ENCODE data around the gene APEX2.
"Not testable (repeated sequence)": the region's sequence is repeated elsewhere in the genome, so short reads cannot be mapped to it uniquely, and the experiment has no call there.

The APEX2 gene

GRCh38 chrX:55014897-55015299 lies 14.7 kb downstream of the APEX2 start:
- no peak for DNase-seq (ENCODE audit: low spot score)

GRCh38 chrX:55026143-55026542 lies 26.0 kb downstream of the APEX2 start:
- no peak for DNase-seq (ENCODE audit: low spot score)

- no peak for DNase-seq (ENCODE audit: low spot score)
These were observed 26.7 kb downstream of the APEX2 start for GRCh38 chrX:55026840-55027239.

- DNase-seq (ENCODE audit: low spot score) = no peak
These were observed 27.9 kb downstream of the APEX2 start for GRCh38 chrX:55028040-55028439.

GRCh38 chrX:55028611-55029010 lies 28.4 kb downstream of the APEX2 start:
- DNase-seq (ENCODE audit: low spot score) = no peak

- no peak for DNase-seq (ENCODE audit: low spot score)
These were observed 29.1 kb downstream of the APEX2 start for GRCh38 chrX:55029291-55029690.

GRCh38 chrX:55030271-55031205 lies 30.4 kb downstream of the APEX2 start, which contains the start of gene ALAS2:
Gene ALAS2 (minus strand): TSS chrX:55030977. CDS start chrX:55026000, 4,977 bp downstream.
- no peak for DNase-seq (ENCODE audit: low spot score)

- no peak for DNase-seq (ENCODE audit: low spot score)
These were observed 33.3 kb downstream of the APEX2 start for GRCh38 chrX:55033429-55033828.

- DNase-seq (ENCODE audit: low spot score) = no peak
These were observed 39.3 kb downstream of the APEX2 start for GRCh38 chrX:55039471-55039870.

DNA sequence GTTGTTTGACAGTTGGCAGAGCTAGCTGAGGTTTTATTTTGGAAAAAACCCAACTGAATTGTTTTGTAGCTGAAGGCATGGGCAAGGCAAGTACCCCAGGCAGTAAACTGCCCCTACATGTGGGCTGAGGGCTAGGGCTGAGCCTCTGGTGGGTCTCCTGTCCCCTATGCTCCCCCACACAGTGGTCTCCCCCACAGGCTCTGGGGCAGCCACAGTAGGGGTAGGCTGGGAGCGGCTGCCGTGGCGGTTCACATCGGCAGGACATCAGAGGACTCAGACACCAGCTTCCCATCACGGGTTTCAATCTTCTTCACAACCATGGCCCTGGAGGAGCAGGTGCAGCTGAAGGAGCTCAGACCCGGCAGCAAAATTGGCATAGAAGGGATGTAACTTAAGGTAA lies 41.4 kb downstream of the APEX2 start:
- no peak for DNase-seq (ENCODE audit: low spot score)

DNA sequence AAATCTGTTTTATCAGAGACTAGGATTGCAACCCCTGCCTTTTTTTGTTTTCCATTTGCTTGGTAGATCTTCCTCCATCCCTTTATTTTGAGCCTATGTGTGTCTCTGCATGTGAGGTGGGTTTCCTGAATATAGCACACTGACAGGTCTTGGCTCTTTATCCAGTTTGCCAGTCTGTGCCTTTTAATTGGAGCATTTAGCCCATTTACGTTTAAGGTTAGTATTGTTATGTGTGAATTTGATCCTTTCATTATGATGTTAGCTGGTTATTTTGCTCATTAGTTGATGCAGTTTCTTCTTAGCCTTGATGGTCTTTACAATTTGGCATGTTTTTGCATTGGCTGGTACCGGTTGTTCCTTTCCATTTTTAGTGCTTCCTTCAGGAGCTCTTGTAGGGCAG lies 50.4 kb downstream of the APEX2 start:
- not testable (repeated sequence) for DNase-seq (ENCODE audit: low spot score)

DNA sequence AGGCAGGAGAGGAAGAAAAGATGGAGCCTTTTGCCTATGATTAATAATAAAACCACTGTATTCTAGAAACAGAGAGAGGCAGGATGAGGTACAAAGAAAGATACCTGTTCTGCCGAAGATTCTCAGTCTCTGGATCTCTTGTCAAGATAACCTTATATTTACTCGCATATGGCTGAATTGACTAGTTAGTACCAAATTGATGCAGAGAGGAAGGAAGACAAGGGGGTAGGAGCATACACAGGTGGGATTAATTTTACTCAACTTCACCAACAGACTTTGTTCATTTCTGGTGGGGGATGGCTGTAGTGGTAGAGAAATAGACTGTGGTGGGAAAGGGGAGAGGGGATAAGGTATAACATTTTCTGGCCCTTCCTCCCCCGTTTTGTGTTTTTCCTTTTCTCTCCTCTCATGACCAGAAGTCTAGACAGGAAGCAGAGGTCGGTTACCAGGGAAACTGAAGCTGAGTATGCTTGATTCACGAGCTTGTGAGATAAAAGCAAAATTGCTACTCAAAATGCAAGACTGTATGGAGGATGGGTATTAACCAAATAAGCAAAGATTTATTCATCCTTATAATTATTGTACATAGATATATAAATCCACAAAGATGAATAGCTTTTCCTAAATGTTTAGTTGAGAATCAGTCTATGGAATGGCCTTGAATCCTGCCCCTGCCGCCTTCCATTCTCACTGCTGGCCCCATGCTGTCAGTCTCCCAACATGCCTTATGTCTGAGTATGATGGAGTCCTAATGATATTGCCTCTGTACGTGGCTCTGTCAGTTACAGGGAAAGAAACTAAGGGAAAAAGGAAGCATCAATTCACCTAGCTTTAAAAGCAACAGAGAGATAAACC lies 56.9 kb downstream of the APEX2 start:
- peak; percentile 9 for DNase-seq (ENCODE audit: low spot score)

DNA sequence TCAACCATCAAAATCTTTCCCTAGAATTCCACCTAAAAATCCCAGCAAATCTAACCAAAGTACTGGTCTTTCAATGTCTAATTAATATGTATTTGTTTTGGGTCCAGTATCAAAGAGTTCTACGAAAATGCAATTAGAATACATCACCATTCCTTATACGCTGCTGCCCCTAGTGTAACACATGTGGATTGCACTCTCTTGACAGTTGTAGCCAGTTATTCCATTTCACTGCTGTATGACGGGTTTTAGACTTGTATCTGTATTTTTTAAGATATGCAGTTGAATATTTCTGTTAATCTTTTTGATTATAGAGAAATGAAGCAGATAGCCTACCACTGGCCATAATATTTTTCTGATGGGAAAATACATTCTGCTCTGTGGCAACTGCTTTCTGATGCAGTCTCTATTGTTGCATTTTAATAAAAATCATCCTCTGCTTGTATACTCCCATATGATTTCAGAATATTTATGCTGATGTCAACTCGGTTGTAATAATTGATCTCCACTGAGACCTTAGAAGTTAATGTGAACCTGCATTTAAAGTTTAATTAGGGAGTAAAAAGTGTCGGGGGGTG lies 57.6 kb downstream of the APEX2 start:
- DNase-seq (ENCODE audit: low spot score) = peak; percentile 41
